MM.1S (cell line): ENCODE data around the gene TMEM63B.

Experiments
- DNase-seq: peaks from one replicate; pipeline ENCODE4 v3.0.0-alpha.2; 2015
- H2AFZ ChIP-seq: fragments of 300-600 bp; sonication (generic); 2 replicates; pipeline ENCODE4 v1.6.0; 2016; ENCODE audit warnings: antibody characterized with exemption, low read length
- H3F3A ChIP-seq: fragments of 300-600 bp; sonication (generic); 2 replicates; pipeline ENCODE4 v1.6.1; 2016; ENCODE audit warnings: mild to moderate bottlenecking, antibody characterized with exemption, low read length, moderate library complexity, mixed read lengths; ENCODE audit not compliant: insufficient read depth
- H3K27ac ChIP-seq: fragments of 300-600 bp; sonication (generic); 2 replicates; pipeline ENCODE4 v1.5.1; 2016; ENCODE audit warnings: mild to moderate bottlenecking, low read length
- H3K27me3 ChIP-seq: fragments of 300-600 bp; sonication (generic); replicated peaks from 2 replicates; pipeline ENCODE4 v1.6.0; 2016; ENCODE audit warnings: low read length; ENCODE audit not compliant: insufficient read depth
- H3K36me3 ChIP-seq: fragments of 300-600 bp; sonication (generic); replicated peaks from 2 replicates; pipeline ENCODE4 v1.6.1; 2016; ENCODE audit warnings: mild to moderate bottlenecking, low read length, mixed read lengths; ENCODE audit not compliant: insufficient read depth
- H3K4me1 ChIP-seq: fragments of 300-600 bp; sonication (generic); 2 replicates; pipeline ENCODE4 v1.6.1; 2016; ENCODE audit warnings: low read length, mixed read lengths
- H3K4me2 ChIP-seq: fragments of 300-600 bp; sonication (generic); 2 replicates; pipeline ENCODE4 v1.6.0; 2016; ENCODE audit warnings: low read depth, low read length
- H3K4me3 ChIP-seq: fragments of 300-600 bp; sonication (generic); 2 replicates; pipeline ENCODE4 v1.5.1; 2016; ENCODE audit warnings: low read length, mixed read lengths
- H3K79me2 ChIP-seq: fragments of 300-600 bp; sonication (generic); 2 replicates; pipeline ENCODE4 v1.6.1; 2016; ENCODE audit warnings: mixed run types, low read length, mixed read lengths
- H3K9ac ChIP-seq: fragments of 300-600 bp; sonication (generic); 2 replicates; pipeline ENCODE4 v1.6.1; 2016; ENCODE audit warnings: low read length, mixed read lengths
- H3K9me2 ChIP-seq: fragments of 300-600 bp; sonication (generic); replicated peaks from 2 replicates; pipeline ENCODE4 v1.6.1; 2016; ENCODE audit warnings: mild to moderate bottlenecking, low read length, mixed read lengths; ENCODE audit not compliant: insufficient read depth
- H3K9me3 ChIP-seq: fragments of 300-600 bp; sonication (generic); replicated peaks from 2 replicates; pipeline ENCODE4 v1.6.1; 2016; ENCODE audit warnings: mild to moderate bottlenecking, low read length, mixed read lengths; ENCODE audit not compliant: insufficient read depth
- H4K20me1 ChIP-seq: fragments of 300-600 bp; sonication (generic); 2 replicates; pipeline ENCODE4 v1.6.1; 2016; ENCODE audit warnings: mild to moderate bottlenecking, low read length, moderate library complexity, mixed read lengths; ENCODE audit not compliant: insufficient read depth
- CTCF ChIP-seq: fragments of 300-600 bp; sonication (generic); IDR thresholded peaks from 2 replicates; pipeline ENCODE4 v1.5.1; 2016; ENCODE audit warnings: antibody characterized with exemption, low read length, mixed read lengths
- EZH2 ChIP-seq: fragments of 300-600 bp; sonication (generic); optimal IDR thresholded peaks from 2 replicates; pipeline ENCODE3; 2017; ENCODE audit warnings: low read depth, mild to moderate bottlenecking, antibody characterized with exemption, low read length, mixed read lengths
- EZH2phosphoT487 ChIP-seq: fragments of 300-600 bp; sonication (generic); IDR thresholded peaks from 2 replicates; pipeline ENCODE4 v1.6.1; 2018; ENCODE audit warnings: antibody characterized with exemption, low read length

Gene TMEM63B

GRCh38 chr6:44123544-44123943 is 3.8 kb upstream of the TMEM63B start:
- Histone ChIP-seq H3K36me3 (no peaks in the 10 kb centered on the region), H3K27me3 (no peaks in the 10 kb centered on the region), H3K4me2 (no peak overlapping the region), H3K79me2 (peaks cover 96% of the 10 kb centered on the region), H3K27ac (no peak overlapping the region), H3K4me3 (no peak overlapping the region), H3K9me3 (no peaks in the 10 kb centered on the region), H3K4me1 (peaks cover 36% of the 10 kb centered on the region), H2AFZ (no peak overlapping the region), H3K9me2 (no peaks in the 10 kb centered on the region), H3F3A (peaks cover 14% of the 10 kb centered on the region), H4K20me1 (peaks cover 66% of the 10 kb centered on the region), H3K9ac (no peak overlapping the region)
- TF ChIP-seq EZH2, result no peak
- TF ChIP-seq CTCF, result no peak
- no peak for TF ChIP-seq EZH2phosphoT487
- no peak for DNase-seq

- no peaks in the 10 kb centered on the region for H3K36me3 ChIP-seq
These were observed 819 bp upstream of the TMEM63B start for GRCh38 chr6:44126320-44127149.

GRCh38 chr6:44128020-44128917 is 915 bp downstream of the TMEM63B start:
- Histone ChIP-seq H3K4me2 (peak overlapping the region; percentile 99), H3K9ac (peak overlapping the region; percentile 77), H3F3A (peaks cover 8% of the 10 kb centered on the region), H2AFZ (peak overlapping the region; percentile 83), H3K4me3 (peak overlapping the region; percentile 90), H3K9me2 (no peaks in the 10 kb centered on the region), H3K36me3 (no peaks in the 10 kb centered on the region), H3K4me1 (peaks cover 25% of the 10 kb centered on the region), H3K27me3 (no peaks in the 10 kb centered on the region), H4K20me1 (peaks cover 29% of the 10 kb centered on the region), H3K27ac (no peak overlapping the region), H3K79me2 (peaks cover 54% of the 10 kb centered on the region), H3K9me3 (no peaks in the 10 kb centered on the region)
- TF ChIP-seq EZH2phosphoT487, result no peak
- TF ChIP-seq EZH2, result no peak
- TF ChIP-seq CTCF, result peak; percentile 12; the same call in 1 of the 2 replicates
- DNase-seq, result peak; percentile 22

More at GRCh38 chr6:44126320-44127149, 819 bp upstream of the TMEM63B start:
- Histone ChIP-seq H3K4me3 (peak overlapping the region; percentile 95), H2AFZ (peak overlapping the region; percentile 51; the same call in 1 of the 2 replicates), H3F3A (peaks cover 14% of the 10 kb centered on the region), H3K4me1 (peaks cover 36% of the 10 kb centered on the region), H3K27me3 (no peaks in the 10 kb centered on the region), H3K79me2 (peaks cover 72% of the 10 kb centered on the region), H3K9ac (peak overlapping the region; percentile 77), H3K9me2 (no peaks in the 10 kb centered on the region), H4K20me1 (peaks cover 44% of the 10 kb centered on the region), H3K27ac (peak overlapping the region; percentile 33; the same call in 1 of the 2 replicates), H3K9me3 (no peaks in the 10 kb centered on the region), H3K4me2 (peak overlapping the region; percentile 96)
- peak; percentile 63 for DNase-seq
- no peak for TF ChIP-seq EZH2phosphoT487
- TF ChIP-seq EZH2, result no peak
- TF ChIP-seq CTCF, result no peak
